ENCODE measurements around the gene PTGDR2.

DNA sequence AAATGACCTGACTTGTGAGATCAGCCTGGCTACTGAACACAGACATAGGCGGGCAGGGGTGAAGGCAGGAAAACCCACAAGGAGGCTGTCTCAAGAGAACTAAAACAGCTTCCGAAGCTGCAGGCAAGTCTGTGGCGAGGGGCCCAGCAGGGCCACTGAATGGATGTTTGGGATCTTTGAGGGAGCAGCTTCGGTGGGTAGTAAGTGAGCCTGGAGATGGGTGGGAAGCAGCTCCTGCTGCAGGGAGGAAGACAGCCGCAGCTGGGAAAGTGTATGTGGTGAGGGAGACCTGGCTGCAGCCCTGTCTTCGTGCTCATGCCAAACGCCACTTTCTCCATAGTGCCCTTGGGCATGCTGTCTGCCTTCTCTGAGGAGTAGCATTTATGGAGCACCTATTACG, 10.4 kb downstream of the PTGDR2 start:
- TF ChIP-seq, protein P1, sequence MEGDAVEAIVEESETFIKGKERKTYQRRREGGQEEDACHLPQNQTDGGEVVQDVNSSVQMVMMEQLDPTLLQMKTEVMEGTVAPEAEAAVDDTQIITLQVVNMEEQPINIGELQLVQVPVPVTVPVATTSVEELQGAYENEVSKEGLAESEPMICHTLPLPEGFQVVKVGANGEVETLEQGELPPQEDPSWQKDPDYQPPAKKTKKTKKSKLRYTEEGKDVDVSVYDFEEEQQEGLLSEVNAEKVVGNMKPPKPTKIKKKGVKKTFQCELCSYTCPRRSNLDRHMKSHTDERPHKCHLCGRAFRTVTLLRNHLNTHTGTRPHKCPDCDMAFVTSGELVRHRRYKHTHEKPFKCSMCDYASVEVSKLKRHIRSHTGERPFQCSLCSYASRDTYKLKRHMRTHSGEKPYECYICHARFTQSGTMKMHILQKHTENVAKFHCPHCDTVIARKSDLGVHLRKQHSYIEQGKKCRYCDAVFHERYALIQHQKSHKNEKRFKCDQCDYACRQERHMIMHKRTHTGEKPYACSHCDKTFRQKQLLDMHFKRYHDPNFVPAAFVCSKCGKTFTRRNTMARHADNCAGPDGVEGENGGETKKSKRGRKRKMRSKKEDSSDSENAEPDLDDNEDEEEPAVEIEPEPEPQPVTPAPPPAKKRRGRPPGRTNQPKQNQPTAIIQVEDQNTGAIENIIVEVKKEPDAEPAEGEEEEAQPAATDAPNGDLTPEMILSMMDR (IDR thresholded peaks at IDR 0.05 in 2 of 3, conservative IDR thresholded peaks at IDR 0.05 in 1 of 3; ENCODE audit: borderline replicate concordance in 1 of 3, insufficient read depth in 1 of 3, low read depth in 2 of 3, low read length in 2 of 3), result no peak
- no peak for TF ChIP-seq POLR2AphosphoS5 (IDR thresholded peaks at IDR 0.05; ENCODE audit: low read depth, low read length)
- TF ChIP-seq, protein P2, sequence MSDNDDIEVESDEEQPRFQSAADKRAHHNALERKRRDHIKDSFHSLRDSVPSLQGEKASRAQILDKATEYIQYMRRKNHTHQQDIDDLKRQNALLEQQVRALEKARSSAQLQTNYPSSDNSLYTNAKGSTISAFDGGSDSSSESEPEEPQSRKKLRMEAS (IDR thresholded peaks at IDR 0.05), result no peak
- TF ChIP-seq POLR2A (IDR thresholded peaks at IDR 0.05; ENCODE audit: borderline replicate concordance, extremely low read depth, insufficient read depth, insufficient read length), result no peak
- no peak for TF ChIP-seq RAD21 (IDR thresholded peaks at IDR 0.05; ENCODE audit: low read depth)
- no peak for TF ChIP-seq EZH2 (IDR thresholded peaks at IDR 0.05)
- TF ChIP-seq YY1 (IDR thresholded peaks at IDR 0.05; ENCODE audit: extremely low read depth, insufficient replicate concordance, low read depth, low read length), result no peak
- TF ChIP-seq ELF1 (IDR thresholded peaks at IDR 0.05; ENCODE audit: borderline replicate concordance, low read depth), result no peak
- no peak for TF ChIP-seq SP1 (IDR thresholded peaks at IDR 0.05; ENCODE audit: low read depth)
- no peak for TF ChIP-seq SIN3A (IDR thresholded peaks at IDR 0.05; ENCODE audit: low read depth)
- TF ChIP-seq TCF7L2 (IDR thresholded peaks at IDR 0.05; ENCODE audit: borderline replicate concordance, extremely low read depth, insufficient read depth, insufficient read length), result no peak

Data from HCT116 (cell line).